T-cell (primary cell): Measurements from ENCODE around the gene LHPP. TPM values are rescaled to one million over a fixed set of nuclear protein-coding genes. Genes with fewer than 3 reads are reported as not detected.
A peak's percentile ranks its signal among the peaks of the same experiment; 100 is the strongest.

Source experiments
- ATAC-seq, 4 experiments: fragments of 200-7000 bp in 3 of 4; fragments of 150-1000 bp in 1 of 4; cut with Tn5 transposase; replicated peaks in 1 of 4; 1 replicate in 3 of 4; 2 replicates in 1 of 4; pipeline ENCODE4 v1.10.0; 2021; ENCODE audit warnings: moderate library complexity in 3 of 4, mild to moderate bottlenecking in 2 of 4, moderate number of reproducible peaks in 1 of 4
- CTCF ChIA-PET, 2 donors: fragments of 300-600 bp; sonication (Branson Sonifier 250); formaldehyde crosslinking; loops; one replicate each; lab custom pipeline; 2022; ENCODE audit warnings: antibody characterized with exemption in 2 of 2; lab: Charles Lee
- POLR2A ChIA-PET, 2 donors: fragments of 300-600 bp; sonication (Branson Sonifier 250); formaldehyde crosslinking; loops; one replicate each; lab custom pipeline; 2022; ENCODE audit warnings: antibody characterized with exemption in 2 of 2; lab: Charles Lee
- DNase-seq, 35 experiments: peaks; one replicate each; pipeline versions ENCODE4 v3.0.0 to v3.0.0-alpha.2; 2013 to 2023
- H3K27ac ChIP-seq: one replicate; pipeline ENCODE4 v1.5.1; 2013; ENCODE audit warnings: low read length
- H3K27me3 ChIP-seq, 2 experiments: replicated peaks in 1 of 2; 1 replicate in 1 of 2; 2 replicates in 1 of 2; pipeline versions ENCODE4 v1.6.1 to v1.7.0; 2013; ENCODE audit warnings: low read length in 1 of 2, mixed read lengths in 1 of 2; ENCODE audit not compliant: control insufficient read depth in 2 of 2, insufficient read depth in 2 of 2; ENCODE audit errors: extremely low read depth in 1 of 2
- H3K36me3 ChIP-seq, 2 donors: 1 replicate in 1 of 2; 2 replicates in 1 of 2; pipeline versions ENCODE4 v1.6.1 to v1.7.0; 2013; ENCODE audit warnings: low read length in 1 of 2; ENCODE audit not compliant: control insufficient read depth in 2 of 2, insufficient read depth in 1 of 2; ENCODE audit errors: extremely low read depth in 1 of 2
- H3K4me1 ChIP-seq, 2 experiments: 1 replicate in 1 of 2; 2 replicates in 1 of 2; pipeline versions ENCODE4 v1.6.1 to v1.7.0; 2013; ENCODE audit warnings: low read length in 2 of 2, mixed read lengths in 1 of 2; ENCODE audit not compliant: insufficient read depth in 2 of 2, control insufficient read depth in 1 of 2; ENCODE audit errors: extremely low read depth in 1 of 2
- H3K4me3 ChIP-seq, 2 donors: 1 replicate in 1 of 2; 2 replicates in 1 of 2; pipeline versions ENCODE4 v1.5.1 to v1.7.0; 2013; ENCODE audit warnings: mild to moderate bottlenecking in 2 of 2, low read length in 1 of 2, moderate library complexity in 1 of 2; ENCODE audit not compliant: control insufficient read depth in 1 of 2; ENCODE audit errors: extremely low read depth in 1 of 2
- H3K9me3 ChIP-seq: 2 replicates; pipeline ENCODE4 v1.7.0; 2013
- H3K27ac Mint-ChIP-seq, 2 donors: one replicate each; pipeline ENCODE4 v1.8.0; 2020 to 2021; ENCODE audit warnings: mild to moderate bottlenecking in 2 of 2, mixed read lengths in 2 of 2
- H3K27me3 Mint-ChIP-seq, 2 donors: one replicate each; pipeline ENCODE4 v1.8.0; 2021 to 2022; ENCODE audit warnings: mixed read lengths in 2 of 2
- H3K36me3 Mint-ChIP-seq: one replicate; pipeline ENCODE4 v1.8.0; 2021; ENCODE audit warnings: mixed read lengths
- H3K4me1 Mint-ChIP-seq, 3 donors: one replicate each; pipeline ENCODE4 v1.8.0; 2020 to 2022; ENCODE audit warnings: mixed read lengths in 3 of 3, mild to moderate bottlenecking in 1 of 3
- H3K4me3 Mint-ChIP-seq, 3 donors: one replicate each; pipeline ENCODE4 v1.8.0; 2020 to 2022; ENCODE audit warnings: mild to moderate bottlenecking in 3 of 3, mixed read lengths in 3 of 3, moderate library complexity in 3 of 3
- H3K9me3 Mint-ChIP-seq, 3 donors: one replicate each; pipeline ENCODE4 v1.8.0; 2020 to 2022; ENCODE audit warnings: mixed read lengths in 3 of 3
- WGBS: methylation state at CpG from one replicate; pipeline ENCODE4 v1.1.5; 2013; ENCODE audit warnings: missing lambda C conversion rate; ENCODE audit not compliant: insufficient coverage; 5-methylcytosine and 5-hydroxymethylcytosine counted together
- total RNA-seq, 35 experiments: library from RNA in 6 of 35; stranded (reverse) in 6 of 35; fragments of 120-200 nt in 1 of 35; gene quantifications; one replicate each; pipeline versions ENCODE4 v1.2.1 to v1.2.4 and lab custom pipeline; 2013 to 2026

Gene LHPP
- total RNA-seq, 5 donors from 2014 or later (not counting 1 experiment from before 2014, with no cell fraction given), result 13.2 to 27.4 (median 22.3) TPM

DNA sequence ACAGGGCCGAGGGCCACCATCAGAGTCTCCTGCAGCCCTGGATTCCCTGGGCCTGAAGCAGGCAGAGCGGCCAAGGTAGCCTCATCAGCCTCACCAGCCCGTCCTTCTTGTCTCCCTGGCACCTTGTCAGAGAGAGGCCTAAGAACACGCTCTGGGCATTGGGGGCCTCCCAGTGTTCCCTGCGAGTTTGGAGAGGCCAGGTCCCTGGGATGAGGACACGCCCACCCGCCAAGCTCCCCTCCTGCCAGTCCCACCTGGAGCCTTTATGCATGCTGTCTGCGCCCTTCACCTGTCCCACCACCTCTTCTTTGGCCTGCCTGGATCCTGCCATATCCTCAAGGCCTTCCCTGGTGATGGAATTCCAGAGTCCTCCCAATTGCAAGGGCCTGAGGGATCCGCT is 69.2 kb downstream of the LHPP start:
- no peaks in the 10 kb centered on the region for H3K27me3 Mint-ChIP-seq
- ChIA-PET POLR2A (no interaction called here), CTCF (interaction anchor here (0.6 to 2.1 kb wide), 13 partner anchors 8 to 297 kb away, joined by 3 to 28 read pairs (median 4); partner anchors contain the start of gene ABRAXAS2 (in 1 of the 2))
- H3K27me3 ChIP-seq, result peaks cover 0 to 5% of the 10 kb centered on the region in 2 experiments
- H3K4me3 ChIP-seq, result no peak overlapping the region
- H3K4me1 Mint-ChIP-seq, result peaks cover 4 to 13% (median 7%) of the 10 kb centered on the region in 3 donors
- peaks cover 0 to 3% of the 10 kb centered on the region in 2 donors for H3K36me3 ChIP-seq
- DNase-seq (no peak), ATAC-seq (no peak)
- H3K9me3 ChIP-seq, result no peaks in the 10 kb centered on the region
- no peak overlapping the region for H3K27ac Mint-ChIP-seq
- peaks cover 0 to 16% of the 10 kb centered on the region in 2 experiments for H3K4me1 ChIP-seq
- no peak overlapping the region for H3K27ac ChIP-seq
- H3K36me3 Mint-ChIP-seq, result no peaks in the 10 kb centered on the region
- no peak overlapping the region for H3K4me3 Mint-ChIP-seq
- no peaks in the 10 kb centered on the region for H3K9me3 Mint-ChIP-seq
- WGBS, result 89% methylated on average over 8 of the region's 9 CpGs

DNA sequence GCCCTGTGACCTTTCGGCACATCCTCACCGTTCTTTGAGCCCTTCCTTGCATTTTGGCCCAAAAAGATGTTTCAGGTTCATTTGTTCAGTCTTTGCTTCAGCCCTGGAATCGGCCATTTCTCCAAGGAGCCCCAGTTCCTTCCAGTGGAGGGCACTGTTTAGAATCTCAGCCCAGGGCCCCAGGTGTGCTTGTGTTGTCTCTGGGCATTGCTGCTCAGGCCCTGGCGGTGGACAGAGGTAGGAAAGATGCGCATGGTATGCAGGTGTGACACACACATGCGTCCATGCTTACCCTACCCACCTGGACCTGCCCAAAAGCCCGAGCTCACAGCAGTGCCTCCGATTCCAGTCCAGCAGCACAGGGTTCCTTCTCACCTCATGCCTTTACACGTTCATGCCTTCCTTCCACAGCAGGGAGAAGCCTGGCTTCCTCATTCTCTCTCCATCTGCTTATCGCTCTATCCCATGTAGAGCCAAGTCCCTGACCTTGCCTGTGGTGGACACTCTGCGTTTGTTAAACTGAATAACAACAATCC is 70.6 kb downstream of the LHPP start:
- peaks cover 4 to 13% (median 7%) of the 10 kb centered on the region in 3 donors for H3K4me1 Mint-ChIP-seq
- H3K27ac ChIP-seq, result no peak overlapping the region
- H3K9me3 ChIP-seq, result no peaks in the 10 kb centered on the region
- peaks cover 0 to 3% of the 10 kb centered on the region in 2 donors for H3K36me3 ChIP-seq
- H3K4me1 ChIP-seq, result peaks cover 0 to 16% of the 10 kb centered on the region in 2 experiments
- ATAC-seq, result no peak
- H3K27ac Mint-ChIP-seq, result no peak overlapping the region
- CTCF ChIA-PET, result interaction anchor here (0.9 to 1.3 kb wide), 3 partner anchors 9 to 213 kb away, joined by 3 to 6 read pairs (median 5); no protein-coding TSS in a partner anchor
- no peak overlapping the region for H3K4me3 Mint-ChIP-seq
- POLR2A ChIA-PET, result no interaction called here
- WGBS, result 83% methylated on average over 10 of the region's 11 CpGs
- no peaks in the 10 kb centered on the region for H3K27me3 Mint-ChIP-seq
- H3K9me3 Mint-ChIP-seq, result no peaks in the 10 kb centered on the region
- no peak for DNase-seq
- peaks cover 0 to 5% of the 10 kb centered on the region in 2 experiments for H3K27me3 ChIP-seq
- H3K36me3 Mint-ChIP-seq, result no peaks in the 10 kb centered on the region
- no peak overlapping the region for H3K4me3 ChIP-seq

GRCh38 chr10:124532788-124533187 is 71.2 kb downstream of the LHPP start:
- ATAC-seq, result no peak
- no peak overlapping the region for H3K27ac Mint-ChIP-seq
- no peak overlapping the region for H3K4me3 Mint-ChIP-seq
- no peaks in the 10 kb centered on the region for H3K27me3 Mint-ChIP-seq
- Histone ChIP-seq H3K27ac (no peak overlapping the region), H3K4me1 (peaks cover 0 to 16% of the 10 kb centered on the region in 2 experiments), H3K27me3 (peaks cover 0 to 5% of the 10 kb centered on the region in 2 experiments), H3K36me3 (peaks cover 0 to 3% of the 10 kb centered on the region in 2 donors), H3K9me3 (no peaks in the 10 kb centered on the region), H3K4me3 (no peak overlapping the region)
- ChIA-PET POLR2A (no interaction called here), CTCF (interaction anchor here (0.9 to 1.3 kb wide), 3 partner anchors 8 to 213 kb away, joined by 3 to 6 read pairs (median 5); no protein-coding TSS in a partner anchor)
- peaks cover 4 to 13% (median 7%) of the 10 kb centered on the region in 3 donors for H3K4me1 Mint-ChIP-seq
- no peaks in the 10 kb centered on the region for H3K36me3 Mint-ChIP-seq
- no peaks in the 10 kb centered on the region for H3K9me3 Mint-ChIP-seq
- 69% methylated on average over 3 of the region's 3 CpGs for WGBS
- no peak for DNase-seq

DNA sequence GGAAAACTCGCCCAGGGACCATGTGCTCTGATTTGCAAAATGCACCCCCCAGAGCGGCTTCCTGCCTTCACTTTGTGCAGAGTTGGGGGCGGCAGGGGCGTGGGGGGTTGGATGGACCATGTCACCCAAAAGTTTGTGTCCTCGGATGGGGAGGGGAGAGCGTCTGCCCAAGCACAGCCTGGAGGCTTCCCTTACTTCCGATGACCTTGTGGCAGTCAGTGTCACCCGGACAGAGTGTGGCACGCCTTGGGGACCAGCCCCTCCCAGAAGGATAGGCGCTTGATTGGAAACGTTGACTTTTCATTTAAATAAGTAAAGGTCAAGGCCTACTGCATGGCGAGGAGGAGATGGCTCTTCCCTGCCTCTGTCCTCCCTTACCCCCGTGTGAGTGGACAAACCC is 71.6 kb downstream of the LHPP start:
- Histone ChIP-seq H3K4me3 (no peak overlapping the region), H3K9me3 (no peaks in the 10 kb centered on the region), H3K36me3 (peaks cover 0 to 3% of the 10 kb centered on the region in 2 donors), H3K4me1 (peaks cover 0 to 16% of the 10 kb centered on the region in 2 experiments), H3K27me3 (peaks cover 0 to 5% of the 10 kb centered on the region in 2 experiments), H3K27ac (no peak overlapping the region)
- WGBS, result 100% methylated on average over 6 of the region's 13 CpGs
- Mint-ChIP-seq H3K4me1 (peaks cover 4 to 13% (median 7%) of the 10 kb centered on the region in 3 donors), H3K36me3 (no peaks in the 10 kb centered on the region), H3K9me3 (no peaks in the 10 kb centered on the region), H3K4me3 (no peak overlapping the region), H3K27ac (no peak overlapping the region), H3K27me3 (no peaks in the 10 kb centered on the region)
- ChIA-PET POLR2A (no interaction called here), CTCF (interaction anchor here (0.9 to 1.3 kb wide), 2 partner anchors 8 to 212 kb away, joined by 3 to 6 read pairs; no protein-coding TSS in a partner anchor)
- ATAC-seq, result no peak
- no peak for DNase-seq

DNA sequence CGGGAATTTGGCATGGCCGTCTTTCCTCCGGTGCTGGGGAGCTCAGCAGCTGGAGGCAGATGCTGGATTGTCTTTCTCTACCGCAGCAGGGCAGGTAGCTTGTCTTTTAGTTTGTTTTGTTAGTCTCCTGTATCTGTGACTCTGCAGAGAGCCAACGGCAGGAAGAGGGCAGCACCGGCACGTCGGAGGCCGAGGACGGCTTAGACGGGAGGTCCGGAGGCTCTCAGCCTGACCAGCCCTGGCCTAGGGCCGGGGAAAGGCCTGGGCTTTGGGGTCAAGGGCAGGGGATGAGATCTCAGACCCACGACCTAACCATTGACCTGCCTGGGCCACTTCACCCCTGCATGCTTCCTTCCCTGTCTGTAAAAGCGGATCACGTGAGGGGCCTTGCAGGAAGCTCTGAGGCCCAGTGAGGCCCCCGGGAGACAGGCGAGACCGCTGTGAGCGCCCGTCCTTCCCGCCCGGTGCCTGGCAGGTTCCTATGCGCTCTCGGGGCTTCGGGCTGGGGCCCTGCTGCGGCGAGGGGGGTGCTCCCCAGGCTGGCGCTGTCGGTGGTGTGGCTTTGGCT is 72.7 kb downstream of the LHPP start:
- ATAC-seq (no peak), DNase-seq (peak in 5 of 35 experiments; percentile 21 to 30 (median 23))
- 59% methylated on average over 26 of the region's 30 CpGs for WGBS
- H3K27ac Mint-ChIP-seq, result no peak overlapping the region
- peaks cover 0 to 5% of the 10 kb centered on the region in 2 experiments for H3K27me3 ChIP-seq
- H3K4me3 Mint-ChIP-seq, result peak overlapping the region in 1 of 3 donors; percentile 36
- no peaks in the 10 kb centered on the region for H3K9me3 ChIP-seq
- peak overlapping the region in 1 of 2 donors; percentile 44 for H3K4me3 ChIP-seq
- H3K4me1 ChIP-seq, result peaks cover 0 to 16% of the 10 kb centered on the region in 2 experiments
- H3K4me1 Mint-ChIP-seq, result peaks cover 4 to 13% (median 7%) of the 10 kb centered on the region in 3 donors
- H3K36me3 ChIP-seq, result peaks cover 0 to 3% of the 10 kb centered on the region in 2 donors
- H3K27ac ChIP-seq, result no peak overlapping the region
- ChIA-PET POLR2A (no interaction called here), CTCF (interaction anchor here (0.6 to 9.0 kb wide), 7 partner anchors 192 to 292 kb away, joined by 3 to 87 read pairs (median 4); no protein-coding TSS in a partner anchor)
- H3K36me3 Mint-ChIP-seq, result no peaks in the 10 kb centered on the region
- no peaks in the 10 kb centered on the region for H3K27me3 Mint-ChIP-seq
- H3K9me3 Mint-ChIP-seq, result no peaks in the 10 kb centered on the region

DNA sequence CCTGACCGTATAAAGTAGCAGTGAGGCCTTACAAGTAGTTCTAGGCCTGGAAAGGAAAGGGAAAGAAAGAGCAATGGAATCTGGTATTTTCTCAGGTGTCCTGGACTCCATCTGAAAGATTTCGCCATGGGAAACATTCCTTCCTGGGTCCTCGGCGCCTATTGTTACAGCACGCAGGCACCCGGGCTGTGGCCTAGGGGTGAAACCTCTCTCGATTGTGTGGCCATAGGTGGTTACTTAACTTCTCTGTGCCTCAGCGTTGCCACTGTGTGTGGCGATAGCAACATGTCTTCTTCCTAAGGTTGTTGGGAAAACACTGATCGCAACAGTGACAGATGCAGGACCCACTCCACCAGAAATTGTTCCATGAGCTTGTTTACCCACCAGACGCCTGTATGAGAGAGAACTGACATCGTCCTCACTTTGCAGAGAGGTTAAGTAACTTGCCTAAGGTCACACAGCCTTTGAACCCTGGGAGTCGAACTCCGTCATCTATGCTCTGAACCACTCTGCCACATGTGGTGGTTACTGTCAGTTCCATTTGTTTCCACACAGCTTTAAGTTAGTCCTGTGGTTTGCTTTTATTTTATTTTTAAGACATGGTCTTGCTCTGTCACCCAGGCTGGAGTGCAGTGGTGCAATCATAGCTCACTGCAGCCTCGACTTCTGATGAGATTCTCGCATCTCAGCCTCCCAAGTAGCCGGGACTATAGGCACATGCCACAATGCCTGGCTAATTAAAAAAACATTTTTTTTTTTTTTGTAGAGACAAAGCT is 73.4 kb downstream of the LHPP start:
- DNase-seq (no peak), ATAC-seq (no peak)
- H3K27ac Mint-ChIP-seq, result no peak overlapping the region
- no peaks in the 10 kb centered on the region for H3K27me3 Mint-ChIP-seq
- peaks cover 0 to 5% of the 10 kb centered on the region in 2 experiments for H3K27me3 ChIP-seq
- no peaks in the 10 kb centered on the region for H3K9me3 Mint-ChIP-seq
- ChIA-PET POLR2A (interaction anchor here in 1 of 2 donors (0.6 kb wide), 1 partner anchor 46 kb away, joined by 5 read pairs; no protein-coding TSS in a partner anchor), CTCF (interaction anchor here (0.6 to 9.0 kb wide), 10 partner anchors 153 to 291 kb away, joined by 3 to 87 read pairs (median 5); no protein-coding TSS in a partner anchor)
- no peaks in the 10 kb centered on the region for H3K9me3 ChIP-seq
- no peak overlapping the region for H3K4me3 ChIP-seq
- WGBS, result 89% methylated on average over 17 of the region's 17 CpGs
- H3K4me1 Mint-ChIP-seq, result peaks cover 6 to 15% (median 6%) of the 10 kb centered on the region in 3 donors
- no peak overlapping the region for H3K27ac ChIP-seq
- H3K36me3 Mint-ChIP-seq, result no peaks in the 10 kb centered on the region
- peaks cover 0 to 3% of the 10 kb centered on the region in 2 donors for H3K36me3 ChIP-seq
- H3K4me3 Mint-ChIP-seq, result no peak overlapping the region
- H3K4me1 ChIP-seq, result peaks cover 0 to 17% of the 10 kb centered on the region in 2 experiments
